ENCODE results near the gene SLC9A4.

Gene SLC9A4

DNA sequence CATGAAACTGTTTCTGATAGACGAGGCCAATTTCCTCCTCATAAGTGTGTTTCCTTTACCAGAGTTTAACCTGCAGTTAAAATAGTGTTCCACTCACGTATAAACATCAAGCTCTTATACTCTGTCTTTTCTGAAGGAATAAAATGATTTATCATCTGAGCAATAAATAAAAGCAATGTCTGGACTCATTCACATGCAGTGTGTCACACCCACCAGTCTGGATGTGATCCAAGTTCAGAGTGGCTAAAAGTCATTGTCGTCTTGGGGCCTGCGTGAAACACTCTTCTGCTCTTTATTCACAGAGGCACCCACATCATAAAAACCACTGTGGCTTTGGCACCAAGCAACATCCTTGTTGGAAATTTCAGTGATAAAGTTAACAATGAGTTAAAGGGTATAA lies 19.5 kb upstream of the SLC9A4 start:
- no peak for DNase-seq (ENCODE audit: low read depth)

DNA sequence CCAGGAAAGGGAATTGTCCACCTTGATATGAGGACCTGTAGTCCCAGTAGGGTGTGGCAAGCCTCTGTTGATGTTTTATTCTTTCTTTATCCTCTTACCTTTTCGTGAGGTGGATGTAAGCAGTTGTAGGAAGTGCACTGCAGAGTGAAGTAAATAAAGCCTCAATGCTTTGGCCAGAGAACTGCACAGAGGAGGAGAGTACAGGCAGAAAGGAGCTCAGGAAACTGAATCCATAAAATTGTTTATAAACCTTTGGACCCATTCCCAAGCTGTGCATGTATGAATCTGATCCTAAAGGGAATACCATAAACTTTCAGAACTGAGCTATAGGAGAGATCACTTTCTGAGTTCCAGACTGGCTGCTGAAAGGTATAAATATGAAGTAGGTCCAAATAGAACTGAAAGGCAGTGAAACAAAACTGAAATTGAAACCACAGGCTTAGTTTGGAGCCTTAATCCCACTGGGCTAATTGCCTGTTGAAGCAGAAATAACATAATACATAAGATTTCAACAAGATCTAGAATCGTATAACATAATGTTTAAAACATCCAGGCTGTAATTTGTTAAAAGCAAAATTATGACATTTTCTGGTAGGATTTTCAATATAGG lies 17.9 kb upstream of the SLC9A4 start:
- DNase-seq (ENCODE audit: low read depth) = no peak

DNA sequence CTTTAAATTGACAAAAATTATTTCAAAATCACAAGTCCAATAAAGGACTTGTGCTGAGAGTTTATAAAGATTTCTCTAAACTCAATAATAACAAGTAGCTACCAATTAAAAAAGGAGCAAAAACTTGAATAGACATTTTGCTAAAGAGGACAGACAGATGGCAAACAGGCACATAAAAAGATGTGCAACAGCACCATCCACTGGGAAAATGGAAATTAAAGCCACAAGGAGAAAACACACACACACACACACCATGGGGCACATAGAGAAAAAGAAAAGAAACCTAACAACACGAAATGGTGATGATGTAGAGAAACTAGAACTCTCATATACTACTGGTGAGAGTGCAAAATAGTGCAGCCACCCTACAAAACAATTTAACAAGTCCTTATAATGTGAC lies 12.6 kb upstream of the SLC9A4 start:
- no peak for DNase-seq (ENCODE audit: low read depth)

DNA sequence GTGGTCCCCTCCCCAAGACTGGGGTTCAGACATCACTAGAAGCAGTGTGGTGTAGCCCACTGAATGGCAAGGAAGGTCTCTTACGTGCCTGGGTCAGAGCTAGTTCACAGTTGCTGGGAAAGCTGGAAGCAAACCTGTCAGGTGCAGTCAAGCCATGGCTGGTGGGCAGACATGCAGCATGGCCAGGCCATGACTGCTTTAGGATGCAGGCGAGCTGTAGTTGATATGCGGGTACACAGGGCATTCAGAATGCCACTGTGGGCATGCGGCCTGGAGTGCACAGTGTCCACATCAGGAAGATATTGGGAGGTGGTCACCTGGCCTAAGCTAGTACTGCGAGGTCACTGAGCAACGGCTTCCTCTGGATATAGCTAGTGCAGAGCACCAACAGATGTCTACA lies 11.8 kb upstream of the SLC9A4 start:
- DNase-seq (ENCODE audit: low read depth) = no peak

DNA sequence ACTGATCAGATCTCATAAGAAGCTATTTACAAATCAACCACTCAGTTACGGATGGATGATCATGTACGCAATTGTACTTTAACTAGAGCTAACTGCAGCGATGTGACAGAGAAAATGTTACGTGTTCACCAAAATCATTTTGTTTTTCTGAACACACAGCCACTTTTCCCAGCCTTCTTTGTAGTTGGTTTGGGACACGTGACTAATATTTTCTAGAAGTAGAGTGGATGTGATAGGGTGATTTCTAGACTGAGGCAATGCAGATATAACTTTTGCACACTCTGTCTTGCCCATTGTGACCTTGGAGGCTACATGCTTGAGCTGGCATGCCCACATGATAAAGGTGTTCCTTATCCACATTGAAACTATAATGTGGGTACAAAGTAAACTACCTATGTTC lies 9.9 kb upstream of the SLC9A4 start:
- no peak for DNase-seq (ENCODE audit: low read depth)

DNA sequence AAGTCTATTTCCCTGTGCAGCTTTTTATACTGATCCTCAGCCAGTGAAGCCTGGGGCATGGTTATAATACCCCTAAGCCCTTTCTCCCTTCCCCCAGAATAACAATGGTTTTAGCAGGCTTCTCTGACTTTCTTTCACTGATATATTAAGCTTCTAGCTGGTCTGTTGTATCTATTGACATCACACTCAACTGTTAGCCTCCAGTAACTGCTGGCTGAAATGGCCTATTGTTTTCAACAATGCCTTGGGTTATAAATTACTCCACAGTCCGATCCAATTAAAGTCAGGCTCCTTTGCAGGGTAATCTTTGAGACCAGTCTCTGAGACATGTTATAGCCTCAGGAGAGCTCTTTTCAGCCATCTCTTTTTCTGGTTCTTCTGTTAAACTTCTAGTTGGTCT lies 2.9 kb upstream of the SLC9A4 start:
- DNase-seq (ENCODE audit: low read depth) = no peak

DNA sequence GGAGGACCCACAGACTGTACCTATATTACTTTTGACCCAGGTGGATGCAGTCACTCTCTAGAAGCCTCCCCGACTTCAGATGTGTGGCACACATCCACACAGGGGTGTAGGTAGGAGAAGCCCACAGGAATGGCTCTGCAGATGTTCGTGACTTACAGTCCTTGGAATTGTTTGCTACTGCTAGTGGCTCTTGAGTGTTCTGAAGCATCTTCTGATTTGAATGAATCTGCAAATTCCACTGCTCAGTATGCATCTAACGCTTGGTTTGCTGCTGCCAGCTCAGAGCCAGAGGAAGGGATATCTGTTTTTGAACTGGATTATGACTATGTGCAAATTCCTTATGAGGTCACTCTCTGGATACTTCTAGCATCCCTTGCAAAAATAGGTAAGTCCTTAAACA lies 605 bp downstream of the SLC9A4 start:
- no peak for DNase-seq (ENCODE audit: low read depth)

DNA sequence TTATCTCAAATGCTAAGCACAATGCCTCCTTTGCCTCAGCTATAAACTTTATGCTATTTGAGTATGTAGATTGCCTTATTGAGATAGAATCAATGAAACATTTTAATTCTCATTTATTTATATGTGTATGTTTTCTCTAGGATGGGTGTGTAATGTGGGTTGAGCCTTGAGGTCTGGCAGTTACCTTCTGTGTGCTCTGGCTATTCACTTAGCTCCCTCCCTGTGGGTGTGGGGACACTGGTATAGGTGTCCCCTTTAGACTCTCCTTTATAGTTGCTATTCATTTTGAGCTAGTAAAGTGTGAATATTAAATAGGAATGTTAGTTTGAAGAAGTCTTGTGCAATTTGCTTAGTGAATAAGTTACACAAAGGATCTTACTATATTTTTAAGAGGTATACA lies 1.8 kb downstream of the SLC9A4 start:
- no peak for DNase-seq (ENCODE audit: low read depth)

DNA sequence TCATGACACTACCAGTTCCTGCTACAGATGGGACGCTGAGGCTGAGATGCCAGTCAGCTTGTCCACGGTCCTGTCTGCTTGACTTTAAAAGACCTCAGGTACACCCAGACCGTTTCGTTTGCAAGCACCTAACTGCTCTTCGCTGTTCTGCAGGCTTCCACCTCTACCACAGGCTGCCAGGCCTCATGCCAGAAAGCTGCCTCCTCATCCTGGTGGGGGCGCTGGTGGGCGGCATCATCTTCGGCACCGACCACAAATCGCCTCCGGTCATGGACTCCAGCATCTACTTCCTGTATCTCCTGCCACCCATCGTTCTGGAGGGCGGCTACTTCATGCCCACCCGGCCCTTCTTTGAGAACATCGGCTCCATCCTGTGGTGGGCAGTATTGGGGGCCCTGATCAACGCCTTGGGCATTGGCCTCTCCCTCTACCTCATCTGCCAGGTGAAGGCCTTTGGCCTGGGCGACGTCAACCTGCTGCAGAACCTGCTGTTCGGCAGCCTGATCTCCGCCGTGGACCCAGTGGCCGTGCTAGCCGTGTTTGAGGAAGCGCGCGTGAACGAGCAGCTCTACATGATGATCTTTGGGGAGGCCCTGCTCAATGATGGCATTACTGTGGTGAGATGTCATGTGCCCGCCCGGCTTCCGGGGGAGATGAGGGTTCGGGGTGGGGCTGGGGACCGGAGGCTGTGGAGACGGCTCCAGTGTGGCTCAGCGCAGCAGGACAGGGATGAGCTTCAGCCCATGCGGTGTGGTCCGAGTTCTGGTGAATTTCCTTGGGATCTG lies 5.9 kb downstream of the SLC9A4 start:
- DNase-seq (ENCODE audit: low read depth) = no peak

DNA sequence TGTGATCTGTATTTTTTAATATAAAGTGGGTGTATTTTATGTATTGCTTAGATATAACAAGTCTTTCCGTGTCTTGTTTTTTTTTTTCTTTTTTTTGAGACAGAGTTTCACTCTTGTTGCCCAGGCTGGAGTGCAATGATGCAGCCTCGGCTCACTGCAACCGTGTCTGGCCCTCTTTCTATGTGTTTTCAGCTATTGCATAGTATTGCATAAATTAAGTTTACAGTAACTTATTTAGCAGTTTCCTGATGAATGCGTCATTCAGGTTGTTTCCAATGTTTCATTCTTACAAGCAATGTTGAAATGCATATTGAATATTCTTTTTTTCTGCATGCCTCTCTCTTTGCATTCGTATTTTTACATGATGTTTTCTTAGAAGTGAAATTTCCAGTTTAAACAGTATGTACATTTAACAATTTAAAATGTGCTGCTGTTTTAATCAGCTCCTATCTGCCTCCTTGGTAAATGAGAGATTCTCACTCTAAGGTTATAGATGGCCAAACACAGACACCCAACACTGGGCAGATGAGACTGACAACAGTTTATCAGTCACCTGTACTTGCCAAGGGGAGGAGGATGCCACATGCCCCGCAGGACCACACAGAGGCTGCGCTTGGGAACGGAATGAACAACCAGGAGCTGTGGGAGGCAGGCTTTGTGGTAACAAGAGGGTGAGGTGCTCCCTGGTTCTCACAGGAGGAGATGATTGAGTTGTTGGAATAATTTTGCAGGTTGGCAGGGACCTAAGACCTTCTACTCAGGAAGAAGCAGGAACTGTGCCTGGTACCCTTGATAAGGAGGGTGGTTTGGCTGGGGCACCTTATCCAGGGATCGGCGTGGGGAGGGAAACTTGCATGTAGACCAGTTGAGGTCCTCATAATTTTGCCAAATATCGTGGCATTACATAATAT lies 7.5 kb downstream of the SLC9A4 start:
- no peak for DNase-seq (ENCODE audit: low read depth)

DNA sequence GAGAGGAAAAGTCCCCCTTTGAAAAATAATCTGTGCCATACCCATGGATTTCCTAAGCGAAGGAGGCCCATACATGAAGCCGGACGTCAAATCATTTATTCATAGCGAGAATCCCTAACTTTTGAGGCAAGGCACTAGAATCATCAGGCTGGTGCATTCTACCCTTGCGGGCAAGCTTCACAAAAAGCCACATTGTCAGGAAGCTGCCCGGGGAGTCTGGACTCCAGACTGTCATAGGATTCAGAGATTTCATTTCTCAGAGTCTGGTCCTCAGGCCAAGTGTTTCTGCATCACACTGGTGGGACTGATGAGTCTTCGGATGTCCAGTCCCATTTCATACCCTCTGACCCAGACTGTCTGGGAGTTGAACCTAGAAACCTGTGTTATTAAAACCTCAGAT lies 8.9 kb downstream of the SLC9A4 start:
- DNase-seq (ENCODE audit: low read depth) = no peak

DNA sequence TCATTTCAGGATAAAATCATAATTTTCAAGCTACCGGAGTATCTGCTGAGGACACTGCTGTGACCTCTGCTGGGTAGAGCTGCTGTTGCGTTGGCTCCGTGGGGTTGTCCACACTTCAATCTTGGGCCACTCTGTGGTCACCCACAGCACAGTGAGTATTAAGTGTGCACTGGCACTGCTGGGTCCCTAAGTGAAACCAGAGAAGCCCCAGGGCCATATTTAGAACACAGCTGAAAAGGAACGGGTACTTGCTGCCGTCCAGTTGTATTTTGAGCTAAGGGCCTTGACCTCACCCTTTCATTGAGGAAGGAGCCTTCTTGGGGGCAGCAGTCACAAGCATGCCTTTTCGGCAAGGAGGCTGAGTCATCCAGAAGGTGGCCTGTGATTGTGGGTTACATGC lies 10.1 kb downstream of the SLC9A4 start:
- DNase-seq (ENCODE audit: low read depth) = no peak

DNA sequence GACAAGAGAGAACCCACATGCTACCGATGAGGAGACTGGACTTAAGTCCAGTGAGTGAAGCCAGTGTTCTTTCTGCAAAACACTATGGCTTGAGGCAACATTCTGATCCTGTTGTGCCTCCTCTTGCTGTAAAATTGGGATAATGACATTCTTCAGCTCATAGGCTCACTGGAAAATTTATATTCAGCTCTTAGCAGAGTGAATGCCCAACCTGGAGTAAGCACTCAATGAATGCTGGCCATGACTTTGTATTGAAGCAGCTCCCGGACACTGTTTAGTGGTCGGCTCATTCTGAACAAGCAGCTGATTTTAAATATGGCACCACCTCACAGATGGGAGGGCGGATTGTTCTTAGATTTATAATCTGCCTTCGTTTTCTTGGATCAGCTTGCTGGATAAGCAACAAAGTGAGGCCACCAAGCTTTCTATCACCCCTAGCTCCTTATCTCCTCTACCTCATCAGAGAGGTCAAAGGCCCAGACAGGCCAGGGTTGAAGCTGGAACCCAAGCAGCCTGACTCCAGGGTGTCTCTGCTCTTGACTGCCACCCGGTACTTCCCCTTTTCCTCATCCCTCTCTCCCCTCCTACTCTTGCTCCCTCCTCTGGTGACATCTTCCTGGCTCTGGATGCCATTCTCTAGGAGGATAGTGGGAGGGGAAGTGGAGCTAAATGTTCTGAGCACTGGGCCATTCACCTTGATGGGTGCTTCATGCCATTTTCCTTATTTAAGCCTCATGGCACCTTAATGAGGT lies 11.5 kb downstream of the SLC9A4 start:
- DNase-seq (ENCODE audit: low read depth) = no peak

DNA sequence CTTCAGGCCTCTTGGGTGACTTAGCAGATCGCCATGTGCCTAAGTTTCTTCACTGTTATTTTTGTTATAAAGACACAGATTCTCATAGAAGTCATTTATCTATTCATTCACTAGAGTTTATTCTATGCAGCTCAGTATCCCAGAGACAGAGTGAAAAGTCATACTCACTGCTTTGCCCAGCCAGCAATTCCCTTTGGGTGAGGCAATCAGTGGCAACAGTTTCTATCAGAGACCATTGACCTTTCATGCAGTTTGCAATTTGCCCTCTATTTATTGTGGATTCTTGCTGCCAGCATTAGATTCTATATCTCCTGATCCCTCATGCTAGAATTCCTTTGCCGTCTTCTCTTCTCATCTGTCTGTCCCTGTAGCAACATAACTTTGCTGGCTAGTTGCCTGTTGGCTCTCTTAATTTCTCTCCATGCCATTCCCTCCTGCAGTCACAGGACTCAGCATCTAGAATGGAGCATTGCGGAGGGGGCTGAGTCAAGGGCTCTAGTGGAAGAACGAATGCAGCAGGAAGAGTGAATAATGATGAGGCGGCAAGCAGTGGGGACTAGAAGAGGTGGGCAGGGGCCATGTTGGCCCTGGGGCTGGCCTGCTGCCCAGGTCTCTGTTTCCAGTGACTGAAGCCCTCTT lies 12.2 kb downstream of the SLC9A4 start:
- DNase-seq (ENCODE audit: low read depth) = no peak

DNA sequence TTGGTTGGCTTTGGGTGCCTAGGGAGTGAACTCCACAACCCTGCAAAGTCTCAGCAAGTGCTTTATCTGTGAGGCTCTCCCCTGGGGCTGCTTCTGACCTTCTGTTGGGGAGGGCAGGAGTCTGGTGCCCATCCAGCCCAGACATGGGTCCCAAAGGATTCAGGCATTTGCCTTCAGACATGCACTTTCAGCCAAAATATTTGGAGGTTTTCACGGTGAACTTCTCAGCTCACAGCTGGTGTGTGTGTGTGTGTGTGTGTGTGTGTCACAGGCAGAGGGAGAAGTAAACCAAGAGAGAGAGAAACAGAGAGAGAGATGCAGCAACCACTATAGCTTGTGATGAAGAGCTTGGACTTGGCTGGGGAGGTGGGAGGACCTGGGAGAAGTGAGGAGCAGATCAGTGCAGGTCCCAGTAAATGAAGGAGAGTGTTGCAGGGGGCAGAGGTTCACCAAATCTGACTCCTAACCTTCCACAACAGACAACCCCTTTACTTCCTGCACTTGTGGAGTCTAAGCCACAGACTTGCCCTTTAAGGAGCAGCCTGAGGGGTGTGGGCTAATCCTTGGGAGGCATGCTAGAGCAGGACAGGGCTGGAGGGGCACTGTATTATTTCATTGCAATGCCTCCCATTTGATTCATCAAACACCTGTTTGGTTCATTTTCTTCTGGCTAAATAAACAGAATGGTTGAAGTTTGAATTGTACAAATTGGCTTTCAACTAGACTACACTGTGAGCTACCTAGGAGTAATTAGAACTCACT lies 14.1 kb downstream of the SLC9A4 start:
- no peak for DNase-seq (ENCODE audit: low read depth)

DNA sequence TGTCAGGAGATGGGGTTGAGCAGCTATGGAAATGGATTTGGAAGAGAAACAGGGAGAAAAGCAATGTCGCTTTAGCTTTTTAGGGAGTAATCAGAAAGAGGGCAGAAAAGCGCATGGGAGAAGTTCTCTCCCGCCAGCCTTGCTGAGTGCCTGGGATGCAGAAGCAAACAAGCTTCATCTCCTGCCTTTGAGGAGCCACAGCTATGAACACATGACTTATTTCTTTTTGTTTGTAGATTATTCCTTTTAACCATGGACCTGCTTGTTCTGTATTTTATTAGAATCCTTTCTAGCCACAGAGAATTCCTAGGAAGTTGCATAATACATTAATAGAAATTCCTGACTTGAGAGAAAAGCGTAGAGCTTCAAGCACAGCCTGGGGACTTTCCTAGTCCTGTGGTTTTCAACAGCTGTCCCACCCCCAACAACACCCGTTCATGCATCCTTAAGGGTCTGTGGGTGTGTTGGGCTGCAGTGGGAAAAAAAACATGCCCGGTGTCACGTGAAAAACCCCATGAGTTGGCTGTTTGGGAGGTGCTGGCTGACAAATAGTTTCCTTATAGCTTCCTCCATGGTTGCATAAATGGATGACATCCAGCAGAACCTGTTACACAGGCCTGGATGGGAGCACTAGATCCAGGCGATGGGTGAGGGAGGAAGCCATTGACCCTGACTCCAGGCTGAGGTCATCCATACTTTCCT lies 14.9 kb downstream of the SLC9A4 start:
- DNase-seq (ENCODE audit: low read depth) = no peak

DNA sequence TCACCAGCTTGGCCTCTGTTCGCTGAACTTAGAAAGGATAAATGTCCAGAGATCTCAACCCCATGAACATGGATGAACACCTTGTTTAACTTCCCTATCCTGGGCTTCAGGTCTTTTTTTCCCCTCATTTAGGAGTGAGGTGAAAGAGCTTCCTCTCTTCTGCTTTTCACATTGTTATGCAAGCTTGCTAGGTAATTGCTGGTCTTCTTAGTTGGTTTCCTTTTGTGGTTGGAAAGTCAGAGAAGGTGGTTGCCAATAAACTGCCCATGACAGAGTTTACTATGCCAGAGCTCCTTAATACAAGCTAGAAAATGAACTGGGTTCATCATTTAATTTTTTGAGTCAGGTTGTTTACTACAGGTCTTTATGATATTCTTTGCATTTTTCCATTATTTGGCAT lies 16.6 kb downstream of the SLC9A4 start:
- DNase-seq (ENCODE audit: low read depth) = no peak

DNA sequence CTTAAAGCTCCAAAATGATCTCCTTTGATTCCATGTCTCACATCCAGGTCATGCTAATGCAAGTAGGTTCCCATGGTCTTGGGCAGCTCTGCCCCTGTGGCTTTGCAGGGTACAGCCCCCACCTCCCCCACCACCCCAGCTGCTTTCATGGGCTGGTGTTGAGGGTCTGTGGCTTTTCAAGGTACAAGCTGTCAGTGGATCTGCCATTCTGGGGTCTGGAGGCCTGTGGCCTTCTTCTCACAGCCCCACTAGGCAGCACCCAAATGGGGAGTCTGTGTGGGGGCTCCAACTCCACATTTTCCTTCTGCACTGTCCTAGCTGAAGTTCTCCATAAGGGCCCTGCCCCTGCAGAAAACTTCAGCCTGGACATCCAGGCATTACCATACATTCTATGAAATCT lies 19.0 kb downstream of the SLC9A4 start:
- DNase-seq (ENCODE audit: low read depth) = no peak

DNA sequence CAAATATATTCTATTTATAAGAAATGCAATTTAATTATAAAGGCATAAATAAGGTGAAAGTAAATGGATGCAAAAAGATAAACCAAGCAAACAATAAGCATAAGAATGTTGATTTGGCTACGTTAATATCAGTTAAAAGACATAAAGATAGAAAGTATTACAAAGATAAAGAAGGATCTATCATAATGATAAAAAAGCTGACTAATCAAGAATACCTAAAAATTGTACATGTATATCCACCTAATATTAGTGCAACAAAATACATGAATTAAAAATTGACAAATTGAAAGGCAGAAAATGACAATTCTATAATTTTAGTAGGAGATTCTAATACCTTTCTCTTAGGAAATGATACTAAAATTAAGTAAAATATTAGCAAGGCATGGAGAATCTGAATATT lies 21.5 kb downstream of the SLC9A4 start:
- no peak for DNase-seq (ENCODE audit: low read depth)

DNA sequence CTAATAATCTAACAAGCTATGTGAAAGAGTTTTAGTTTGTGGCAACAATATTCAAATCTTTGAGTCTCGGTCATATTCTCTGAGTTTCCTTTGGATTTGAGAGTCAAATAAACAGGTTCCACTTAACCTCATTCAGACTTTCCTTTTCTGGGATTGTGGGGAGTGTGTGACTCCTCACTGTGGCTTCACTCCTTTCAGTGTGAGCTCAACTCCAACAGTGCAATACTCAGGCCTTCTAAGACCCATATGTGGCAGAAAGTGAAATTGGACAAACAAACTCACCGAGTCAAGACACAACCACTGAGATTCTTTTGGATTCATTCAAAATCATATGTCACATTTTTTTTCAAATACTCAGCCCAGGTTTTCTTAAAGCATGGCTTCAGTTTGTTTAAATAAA lies 25.4 kb downstream of the SLC9A4 start:
- DNase-seq (ENCODE audit: low read depth) = no peak
